ENCODE results near the gene PCDH1. TPM values are rescaled to one million over a fixed set of nuclear protein-coding genes. Genes with fewer than 3 reads are reported as not detected.

PCDH1 gene
- total RNA-seq, 2 experiments from 2014 or later = not detected

DNA sequence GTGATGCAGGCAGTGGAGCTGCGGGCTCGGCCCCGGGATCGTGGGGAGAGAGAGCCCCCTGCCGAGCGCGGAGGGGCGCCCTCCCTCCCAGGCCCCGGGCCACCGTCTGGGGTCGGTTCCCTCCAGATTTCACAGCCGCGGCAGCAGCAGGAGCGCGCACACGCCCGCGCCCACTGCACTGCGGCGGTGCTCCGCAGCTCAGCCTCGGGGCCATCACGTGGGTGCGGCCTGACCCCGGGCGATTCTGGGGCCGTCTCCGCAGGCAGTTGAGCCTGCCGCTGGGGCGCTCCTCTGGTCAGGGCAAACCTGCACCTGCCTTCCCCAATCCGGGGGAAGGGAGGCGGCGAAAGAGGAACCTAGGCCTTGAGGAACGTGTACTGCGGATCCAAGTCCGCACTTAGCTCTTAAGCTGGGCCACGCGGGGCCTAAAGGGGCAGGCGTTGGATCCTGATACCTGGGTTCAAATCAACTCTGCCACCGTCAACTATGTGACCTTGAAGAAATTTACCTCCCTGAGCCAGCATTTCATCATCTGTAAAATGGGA, 36.1 kb upstream of the PCDH1 start:
- ChIA-PET POLR2A (interaction anchor here (1.0 to 1.5 kb wide), 2 partner anchors 8 to 55 kb away, joined by 3 to 4 read pairs; partner anchors contain the start of gene RNF14), CTCF (interaction anchor here (2.0 to 4.3 kb wide), 3 partner anchors 34 to 222 kb away, joined by 8 to 25 read pairs (median 22); no protein-coding TSS in a partner anchor)
- no peak overlapping the region for H3K27ac Mint-ChIP-seq
- no peaks in the 10 kb centered on the region for H3K9me3 Mint-ChIP-seq
- H3K36me3 Mint-ChIP-seq = no peaks in the 10 kb centered on the region
- peak; percentile 25 for DNase-seq
- intact Hi-C loops (cut with micrococcal nuclease) = no loop called here
- peaks cover 22% of the 10 kb centered on the region for H3K27me3 Mint-ChIP-seq
- H3K4me3 Mint-ChIP-seq = no peak overlapping the region
- H3K4me1 Mint-ChIP-seq (ENCODE audit: low read depth) = peaks cover 8% of the 10 kb centered on the region

GRCh38 chr5:141913560-141914198, 35.5 kb upstream of the PCDH1 start:
- no peaks in the 10 kb centered on the region for H3K36me3 Mint-ChIP-seq
- ChIA-PET CTCF (interaction anchor here (2.0 to 4.3 kb wide), 3 partner anchors 33 to 221 kb away, joined by 8 to 25 read pairs (median 22); no protein-coding TSS in a partner anchor), POLR2A (interaction anchor here (1.0 to 1.5 kb wide), 2 partner anchors 9 to 56 kb away, joined by 3 to 4 read pairs; partner anchors contain the start of gene RNF14)
- H3K4me3 Mint-ChIP-seq = no peak overlapping the region
- H3K27me3 Mint-ChIP-seq = peaks cover 22% of the 10 kb centered on the region
- no peaks in the 10 kb centered on the region for H3K9me3 Mint-ChIP-seq
- no peak overlapping the region for H3K27ac Mint-ChIP-seq
- no peak for DNase-seq
- H3K4me1 Mint-ChIP-seq (ENCODE audit: low read depth) = peaks cover 9% of the 10 kb centered on the region
- intact Hi-C loops (cut with micrococcal nuclease) = no loop called here

- DNase-seq = no peak
- CTCF ChIA-PET = interaction anchor here (1.0 kb wide), 1 partner anchor 31 kb away, joined by 3 read pairs; no protein-coding TSS in a partner anchor
- POLR2A ChIA-PET = no interaction called here
- H3K4me1 Mint-ChIP-seq (ENCODE audit: low read depth) = peaks cover 10% of the 10 kb centered on the region
- no peaks in the 10 kb centered on the region for H3K9me3 Mint-ChIP-seq
- H3K27me3 Mint-ChIP-seq = peaks cover 18% of the 10 kb centered on the region
- H3K36me3 Mint-ChIP-seq = no peaks in the 10 kb centered on the region
- H3K27ac Mint-ChIP-seq = no peak overlapping the region
- intact Hi-C loops (cut with micrococcal nuclease) = no loop called here
- no peak overlapping the region for H3K4me3 Mint-ChIP-seq
Measured at GRCh38 chr5:141910271-141910673, 32.1 kb upstream of the PCDH1 start.

DNA sequence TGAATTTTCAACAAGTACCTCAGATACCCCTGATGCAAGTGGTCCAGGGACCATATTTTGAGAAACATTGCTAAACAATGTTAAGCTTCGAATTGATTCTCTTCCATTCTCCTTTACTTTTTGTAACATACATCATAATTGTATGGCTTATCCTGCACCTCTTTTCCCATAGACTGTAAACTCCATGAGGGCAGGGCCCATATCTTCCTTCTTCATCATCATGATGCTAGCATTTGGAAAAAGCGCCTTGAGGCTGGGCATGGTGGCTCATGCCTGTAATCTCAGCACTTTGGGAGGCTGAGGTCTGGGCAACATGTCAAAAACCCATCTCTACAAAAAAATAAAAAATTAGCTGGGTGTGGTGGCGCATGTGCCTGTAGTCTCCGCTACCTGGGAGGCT, 31.0 kb upstream of the PCDH1 start:
- H3K27me3 Mint-ChIP-seq = peaks cover 12% of the 10 kb centered on the region
- H3K9me3 Mint-ChIP-seq = no peaks in the 10 kb centered on the region
- intact Hi-C loops (cut with micrococcal nuclease) = no loop called here
- H3K36me3 Mint-ChIP-seq = no peaks in the 10 kb centered on the region
- no peak overlapping the region for H3K27ac Mint-ChIP-seq
- ChIA-PET POLR2A (no interaction called here), CTCF (no interaction called here)
- H3K4me3 Mint-ChIP-seq = no peak overlapping the region
- H3K4me1 Mint-ChIP-seq (ENCODE audit: low read depth) = peaks cover 10% of the 10 kb centered on the region
- DNase-seq = no peak

DNA sequence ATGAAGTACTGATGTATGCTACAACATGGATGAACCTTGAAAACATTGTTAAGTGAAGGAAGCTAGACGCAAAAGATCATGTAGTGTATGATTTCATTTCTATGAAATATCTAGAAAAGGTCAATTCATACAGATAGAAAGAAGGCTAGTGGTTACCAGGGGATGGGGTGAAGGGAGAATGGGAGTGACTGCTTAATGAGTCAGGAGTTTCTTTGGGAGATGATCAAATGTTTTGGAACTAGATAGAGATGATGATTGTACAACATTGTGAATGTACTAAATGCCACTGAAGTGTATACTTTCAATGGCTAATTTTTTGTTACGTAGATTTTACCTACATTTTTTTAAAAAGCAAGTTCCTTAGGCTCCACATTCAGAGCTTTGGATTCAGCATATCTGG, 30.6 kb upstream of the PCDH1 start:
- peaks cover 10% of the 10 kb centered on the region for H3K27me3 Mint-ChIP-seq
- no peaks in the 10 kb centered on the region for H3K36me3 Mint-ChIP-seq
- intact Hi-C loops (cut with micrococcal nuclease) = no loop called here
- H3K27ac Mint-ChIP-seq = no peak overlapping the region
- H3K4me1 Mint-ChIP-seq (ENCODE audit: low read depth) = peaks cover 7% of the 10 kb centered on the region
- POLR2A ChIA-PET = no interaction called here
- H3K9me3 Mint-ChIP-seq = no peaks in the 10 kb centered on the region
- no peak overlapping the region for H3K4me3 Mint-ChIP-seq
- CTCF ChIA-PET = interaction anchor here (0.5 kb wide), 1 partner anchor 57 kb away, joined by 3 read pairs; no protein-coding TSS in a partner anchor
- DNase-seq = no peak

DNA sequence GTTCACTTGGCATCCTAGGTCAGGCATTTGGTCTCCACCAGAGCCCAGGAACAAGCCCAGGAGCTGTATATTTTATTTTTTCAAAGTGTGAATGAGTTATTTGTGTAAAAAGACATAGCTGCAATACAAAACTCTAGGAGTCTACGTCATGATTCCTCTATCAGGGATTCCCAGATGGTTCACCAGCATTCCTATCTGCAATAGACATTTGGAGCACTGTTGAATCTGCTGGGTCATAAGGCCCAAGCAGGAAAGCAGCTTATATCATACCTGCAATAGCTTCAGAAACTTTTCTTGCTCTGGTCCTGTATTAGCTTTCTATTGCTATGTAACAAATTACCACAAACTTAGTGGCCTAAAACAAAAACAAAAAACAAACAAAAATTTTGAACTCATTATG, 28.8 kb upstream of the PCDH1 start:
- CTCF ChIA-PET = interaction anchor here (0.7 to 3.3 kb wide), 6 partner anchors 10 to 242 kb away, joined by 3 to 8 read pairs (median 4); no protein-coding TSS in a partner anchor
- POLR2A ChIA-PET = interaction anchor here (1.2 kb wide), 1 partner anchor 16 kb away, joined by 3 read pairs; the partner anchor contains the start of gene DELE1

GRCh38 chr5:141906517-141906916, 28.3 kb upstream of the PCDH1 start:
- POLR2A ChIA-PET = interaction anchor here (1.2 kb wide), 1 partner anchor 17 kb away, joined by 3 read pairs; the partner anchor contains the start of gene DELE1
- CTCF ChIA-PET = interaction anchor here (0.7 to 3.3 kb wide), 6 partner anchors 10 to 241 kb away, joined by 3 to 8 read pairs (median 4); no protein-coding TSS in a partner anchor
- intact Hi-C loops (cut with micrococcal nuclease) = no loop called here

More for the DNA sequence above, 28.8 kb upstream of the PCDH1 start:
- intact Hi-C loops (cut with micrococcal nuclease) = no loop called here
- H3K27me3 Mint-ChIP-seq = no peaks in the 10 kb centered on the region
- no peak overlapping the region for H3K4me3 Mint-ChIP-seq
- H3K36me3 Mint-ChIP-seq = no peaks in the 10 kb centered on the region
- DNase-seq = no peak
- peaks cover 2% of the 10 kb centered on the region for H3K4me1 Mint-ChIP-seq (ENCODE audit: low read depth)
- H3K27ac Mint-ChIP-seq = no peak overlapping the region
- H3K9me3 Mint-ChIP-seq = no peaks in the 10 kb centered on the region

GRCh38 chr5:141904551-141904950, 26.3 kb upstream of the PCDH1 start:
- ChIA-PET POLR2A (no interaction called here), CTCF (interaction anchor here (0.6 kb wide), 1 partner anchor 715 kb away, joined by 5 read pairs; no protein-coding TSS in a partner anchor)
- DNase-seq = no peak
- Mint-ChIP-seq H3K36me3 (no peaks in the 10 kb centered on the region), H3K27me3 (peaks cover 4% of the 10 kb centered on the region), H3K9me3 (no peaks in the 10 kb centered on the region), H3K4me3 (no peak overlapping the region), H3K27ac (no peak overlapping the region), H3K4me1 (ENCODE audit: low read depth) (peaks cover 2% of the 10 kb centered on the region)
- intact Hi-C loops (cut with micrococcal nuclease) = no loop called here

More at GRCh38 chr5:141906517-141906916, 28.3 kb upstream of the PCDH1 start:
- Mint-ChIP-seq H3K9me3 (no peaks in the 10 kb centered on the region), H3K27me3 (peaks cover 2% of the 10 kb centered on the region), H3K27ac (no peak overlapping the region), H3K36me3 (no peaks in the 10 kb centered on the region), H3K4me3 (no peak overlapping the region), H3K4me1 (ENCODE audit: low read depth) (peaks cover 2% of the 10 kb centered on the region)
- no peak for DNase-seq

DNA sequence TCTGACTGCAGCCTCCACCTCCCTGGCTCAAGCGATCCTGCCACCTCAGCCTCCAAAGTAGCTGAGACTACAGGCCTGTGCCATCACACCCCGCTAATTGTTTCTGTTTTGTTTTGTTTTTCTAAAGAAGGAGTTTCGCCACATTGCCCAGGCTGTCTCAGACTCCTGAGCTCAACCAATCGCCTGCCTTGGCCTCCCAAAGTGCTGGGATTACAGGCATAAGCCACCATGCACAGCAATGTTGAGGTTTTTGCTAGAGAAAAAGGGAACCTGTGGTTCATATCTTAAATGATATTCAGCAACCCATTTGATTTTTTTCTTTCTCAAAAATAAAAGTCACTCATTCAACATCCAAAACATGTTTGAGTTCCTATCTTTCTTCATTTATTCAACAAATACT, 25.1 kb upstream of the PCDH1 start:
- CTCF ChIA-PET = no interaction called here
- H3K4me1 Mint-ChIP-seq (ENCODE audit: low read depth) = no peaks in the 10 kb centered on the region
- POLR2A ChIA-PET = no interaction called here
- no peak overlapping the region for H3K27ac Mint-ChIP-seq
- no peak for DNase-seq
- intact Hi-C loops (cut with micrococcal nuclease) = no loop called here
- no peak overlapping the region for H3K4me3 Mint-ChIP-seq
- no peaks in the 10 kb centered on the region for H3K36me3 Mint-ChIP-seq
- H3K9me3 Mint-ChIP-seq = no peaks in the 10 kb centered on the region
- peaks cover 4% of the 10 kb centered on the region for H3K27me3 Mint-ChIP-seq

DNA sequence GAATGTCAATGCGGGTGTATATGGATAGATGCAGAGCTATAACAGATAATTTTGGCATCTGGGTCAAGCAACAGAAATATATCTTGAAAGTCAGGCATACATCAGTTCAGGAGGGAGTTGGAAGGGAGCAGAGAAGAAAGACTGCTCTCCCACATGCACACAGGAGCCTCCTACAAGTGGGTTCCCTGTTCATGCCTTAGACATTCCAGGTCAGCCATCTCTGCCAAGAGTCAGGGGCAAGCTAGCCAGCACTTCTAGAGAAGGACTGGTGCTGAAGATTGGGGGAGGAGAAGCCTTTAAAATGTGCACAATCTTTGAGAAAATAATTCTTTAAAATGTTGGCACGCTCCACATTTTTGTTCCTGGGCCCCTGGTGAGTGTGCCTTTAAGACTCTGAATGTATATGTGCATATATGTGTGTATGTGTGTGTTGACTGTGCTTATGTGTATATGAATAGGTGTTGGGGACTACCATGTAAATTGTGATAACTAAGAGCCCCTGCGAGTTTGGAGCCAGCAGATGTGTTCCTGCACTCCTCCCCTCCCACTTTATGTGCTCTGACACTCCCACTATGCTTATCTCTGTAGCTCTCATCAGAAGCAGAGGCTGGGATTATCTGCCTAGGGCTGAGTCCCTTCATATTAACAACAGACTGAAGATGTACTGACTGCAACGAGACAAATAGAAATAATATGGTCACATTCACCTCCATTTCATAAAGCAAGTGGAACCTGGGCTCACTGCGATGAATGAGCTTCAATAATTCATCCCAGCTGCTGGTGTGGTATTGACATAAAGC, 24.0 kb upstream of the PCDH1 start:
- CTCF ChIA-PET = interaction anchor here (0.9 kb wide), 1 partner anchor 23 kb away, joined by 3 read pairs; no protein-coding TSS in a partner anchor
- no peak overlapping the region for H3K27ac Mint-ChIP-seq
- no peaks in the 10 kb centered on the region for H3K4me1 Mint-ChIP-seq (ENCODE audit: low read depth)
- H3K27me3 Mint-ChIP-seq = peaks cover 4% of the 10 kb centered on the region
- H3K36me3 Mint-ChIP-seq = no peaks in the 10 kb centered on the region
- POLR2A ChIA-PET = no interaction called here
- no peak for DNase-seq
- H3K9me3 Mint-ChIP-seq = no peaks in the 10 kb centered on the region
- intact Hi-C loops (cut with micrococcal nuclease) = no loop called here
- H3K4me3 Mint-ChIP-seq = no peak overlapping the region

DNA sequence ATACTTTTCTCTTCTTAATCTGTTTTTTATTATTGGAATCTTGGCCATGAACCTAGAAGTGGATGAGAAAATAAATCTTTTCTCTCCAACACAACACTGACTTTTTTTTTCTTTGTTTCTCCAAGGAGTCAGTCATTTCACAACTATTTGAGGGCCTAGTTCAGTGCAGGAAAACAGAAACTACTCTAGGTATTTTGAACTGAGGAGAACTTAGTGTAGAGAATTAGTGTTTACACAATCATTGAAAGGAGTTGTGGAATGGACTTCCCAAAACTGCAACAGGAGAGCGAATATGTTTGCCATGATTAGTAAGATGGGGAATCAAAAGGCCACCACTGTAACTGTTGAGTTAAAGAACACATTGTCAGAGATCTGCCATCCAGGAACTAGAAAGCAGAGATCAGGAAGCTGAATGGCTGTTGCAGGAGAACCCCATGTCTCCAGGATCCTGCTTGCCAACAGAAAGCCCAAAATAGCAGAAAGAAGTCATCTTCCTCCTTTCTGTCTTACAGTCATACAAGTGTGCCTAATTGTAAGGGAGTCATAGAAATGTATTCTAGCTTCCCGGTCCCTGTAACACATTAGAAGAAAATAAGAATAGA, 20.3 kb upstream of the PCDH1 start:
- Mint-ChIP-seq H3K27me3 (peaks cover 7% of the 10 kb centered on the region), H3K9me3 (no peaks in the 10 kb centered on the region), H3K4me1 (ENCODE audit: low read depth) (no peaks in the 10 kb centered on the region), H3K36me3 (no peaks in the 10 kb centered on the region), H3K27ac (no peak overlapping the region), H3K4me3 (no peak overlapping the region)
- CTCF ChIA-PET = no interaction called here
- POLR2A ChIA-PET = no interaction called here
- intact Hi-C loops (cut with micrococcal nuclease) = no loop called here
- no peak for DNase-seq

Measured in activated CD4-positive, alpha-beta memory T cell treated with anti-CD3 and anti-CD28 coated beads for 36 hours (primary cell).